ENCODE results near the gene COL5A2. TPM values are rescaled to one million over a fixed set of nuclear protein-coding genes. Genes with fewer than 3 reads are reported as not detected.

Gene COL5A2
- total and polyA plus RNA-seq, 11 donors = 4.4 to 61.1 (median 12.4) TPM

DNA sequence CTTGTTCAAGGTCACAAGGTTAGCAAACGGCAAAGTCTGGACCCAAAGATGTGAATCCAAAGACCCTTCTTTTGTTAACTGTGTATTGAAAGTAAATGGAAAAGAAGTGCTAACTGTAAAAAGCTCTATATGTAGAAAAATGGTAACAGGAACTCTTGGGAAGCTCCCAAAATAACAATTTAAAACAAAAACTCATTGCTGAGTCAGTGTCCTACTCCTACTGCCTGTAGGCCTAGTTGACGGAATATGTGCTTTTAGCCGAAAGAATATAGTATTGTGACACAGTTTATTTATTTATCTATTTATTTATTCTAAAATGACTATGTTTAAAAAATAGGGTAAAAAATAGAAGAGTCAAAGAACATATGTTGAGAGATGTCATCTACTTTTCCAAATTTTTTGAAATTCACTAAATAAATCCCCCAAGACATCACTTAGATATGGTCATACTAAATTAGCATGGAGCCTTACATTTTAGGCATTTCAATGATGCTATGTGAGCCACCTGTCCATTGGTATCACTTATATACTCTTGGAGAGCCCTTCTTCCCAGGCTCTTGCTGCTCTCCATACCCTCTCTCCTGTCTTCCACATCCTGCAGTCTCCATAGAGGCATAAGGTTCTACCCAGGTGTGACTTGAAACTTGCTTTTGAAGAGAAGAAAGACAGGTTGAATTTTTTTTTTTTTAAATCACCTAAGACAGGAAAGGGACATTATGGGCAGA is 13.7 kb downstream of the COL5A2 start:
- no peaks in the 10 kb centered on the region for H3K9me3 ChIP-seq
- DNase-seq (no peak), ATAC-seq (no peak)
- no peaks in the 10 kb centered on the region for H3K27me3 ChIP-seq
- H3K4me1 ChIP-seq = peaks cover 0 to 52% (median 10%) of the 10 kb centered on the region in 12 donors
- no peaks in the 10 kb centered on the region for H3K36me3 ChIP-seq
- TF ChIP-seq, protein P1, sequence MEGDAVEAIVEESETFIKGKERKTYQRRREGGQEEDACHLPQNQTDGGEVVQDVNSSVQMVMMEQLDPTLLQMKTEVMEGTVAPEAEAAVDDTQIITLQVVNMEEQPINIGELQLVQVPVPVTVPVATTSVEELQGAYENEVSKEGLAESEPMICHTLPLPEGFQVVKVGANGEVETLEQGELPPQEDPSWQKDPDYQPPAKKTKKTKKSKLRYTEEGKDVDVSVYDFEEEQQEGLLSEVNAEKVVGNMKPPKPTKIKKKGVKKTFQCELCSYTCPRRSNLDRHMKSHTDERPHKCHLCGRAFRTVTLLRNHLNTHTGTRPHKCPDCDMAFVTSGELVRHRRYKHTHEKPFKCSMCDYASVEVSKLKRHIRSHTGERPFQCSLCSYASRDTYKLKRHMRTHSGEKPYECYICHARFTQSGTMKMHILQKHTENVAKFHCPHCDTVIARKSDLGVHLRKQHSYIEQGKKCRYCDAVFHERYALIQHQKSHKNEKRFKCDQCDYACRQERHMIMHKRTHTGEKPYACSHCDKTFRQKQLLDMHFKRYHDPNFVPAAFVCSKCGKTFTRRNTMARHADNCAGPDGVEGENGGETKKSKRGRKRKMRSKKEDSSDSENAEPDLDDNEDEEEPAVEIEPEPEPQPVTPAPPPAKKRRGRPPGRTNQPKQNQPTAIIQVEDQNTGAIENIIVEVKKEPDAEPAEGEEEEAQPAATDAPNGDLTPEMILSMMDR (IDR thresholded peaks at IDR 0.05) = no peak
- no peak for TF ChIP-seq POLR2A (IDR thresholded peaks at IDR 0.05)
- 83 to 91% (median 85%) methylated on average over 3 of the region's 3 CpGs for WGBS, 4 donors
- intact Hi-C loops (cut with DNase I) = no loop called here
- H3K27ac ChIP-seq = peak overlapping the region in 4 of 12 donors; percentile 13 to 50 (median 19)
- H3K4me3 ChIP-seq = no peak overlapping the region

DNA sequence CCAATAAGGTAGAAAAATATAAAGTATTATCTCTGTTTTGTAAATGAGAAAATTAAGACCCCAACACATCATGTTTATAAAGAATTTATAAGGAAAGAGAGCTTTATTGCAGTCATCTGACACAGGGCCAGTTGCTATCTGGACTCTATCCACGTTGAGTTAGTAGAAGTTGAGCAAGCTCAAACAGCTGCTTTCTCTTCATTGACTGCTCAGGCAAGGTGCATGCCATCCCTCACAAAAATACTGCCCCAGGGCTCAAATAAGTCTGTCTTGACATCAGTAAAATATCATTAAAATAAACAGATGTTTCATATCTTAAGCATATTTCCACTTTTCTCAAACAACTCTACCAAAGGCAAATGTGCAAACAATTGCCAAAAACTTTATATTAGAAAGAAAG is 14.8 kb downstream of the COL5A2 start:
- Histone ChIP-seq H3K36me3 (no peaks in the 10 kb centered on the region), H3K9me3 (no peaks in the 10 kb centered on the region), H3K27me3 (no peaks in the 10 kb centered on the region), H3K4me1 (peaks cover 0 to 48% (median 10%) of the 10 kb centered on the region in 12 donors), H3K27ac (peak overlapping the region in 1 of 12 donors; percentile 63), H3K4me3 (no peak overlapping the region)
- intact Hi-C loops (cut with DNase I) = no loop called here
- peak in 1 of 4 donors; percentile 72 for ATAC-seq
- 6 to 34% (median 14%) methylated on average over 1 of the region's 1 CpG for WGBS, 4 donors
- TF ChIP-seq POLR2A (IDR thresholded peaks at IDR 0.05) = no peak
- TF ChIP-seq, protein P1 (IDR thresholded peaks at IDR 0.05) = no peak
- peak in 1 of 5 donors; percentile 35 for DNase-seq

DNA sequence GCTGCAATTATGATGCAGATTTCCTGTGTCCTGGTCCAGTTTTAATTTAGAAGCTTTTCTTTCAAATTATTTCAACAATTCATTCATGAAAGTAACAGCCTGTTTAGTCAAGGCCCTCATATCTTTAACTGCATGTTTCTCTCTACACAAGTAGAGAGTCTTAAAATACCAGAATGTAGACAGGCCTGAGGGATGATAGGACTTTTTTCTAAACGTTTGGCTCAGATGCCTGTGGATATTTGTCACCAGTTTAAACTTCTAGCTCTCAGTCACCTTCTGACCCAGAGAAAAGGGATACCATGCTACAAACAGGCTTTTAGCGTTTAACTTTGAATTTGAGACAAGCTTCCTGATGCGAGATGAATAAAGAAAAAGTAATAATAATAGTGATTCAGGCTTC is 15.7 kb downstream of the COL5A2 start:
- 17 to 28% (median 23%) methylated on average over 3 of the region's 3 CpGs for WGBS, 4 donors

DNA sequence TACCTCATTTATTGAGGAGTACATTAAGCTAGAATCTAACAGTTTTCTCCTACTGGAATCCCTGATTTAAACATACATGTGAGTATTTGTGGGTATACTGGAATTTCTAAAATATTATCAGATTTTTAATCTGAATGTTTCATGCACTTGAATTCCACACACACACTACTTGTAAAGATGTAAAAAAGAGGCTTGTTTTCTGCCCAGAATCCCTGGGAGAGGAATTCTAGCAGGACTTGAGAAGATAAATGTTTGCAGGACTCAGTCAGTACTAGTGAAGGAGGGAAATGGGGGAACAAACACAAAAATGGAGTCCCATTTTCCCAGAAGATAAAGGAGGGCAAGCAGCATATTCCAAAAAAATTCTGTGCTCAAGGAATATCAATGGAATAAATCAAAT is 17.0 kb downstream of the COL5A2 start:
- no peak overlapping the region for H3K4me3 ChIP-seq
- no peaks in the 10 kb centered on the region for H3K36me3 ChIP-seq
- H3K9me3 ChIP-seq = no peaks in the 10 kb centered on the region
- no peaks in the 10 kb centered on the region for H3K27me3 ChIP-seq
- no peak for TF ChIP-seq POLR2A (IDR thresholded peaks at IDR 0.05)
- TF ChIP-seq, protein P1 (IDR thresholded peaks at IDR 0.05) = no peak
- no peak overlapping the region for H3K27ac ChIP-seq
- no peak for DNase-seq
- intact Hi-C loops (cut with DNase I) = no loop called here
- ATAC-seq = no peak
- H3K4me1 ChIP-seq = peaks cover 0 to 44% (median 9%) of the 10 kb centered on the region in 12 donors

More for the DNA sequence above, 15.7 kb downstream of the COL5A2 start:
- Histone ChIP-seq H3K36me3 (no peaks in the 10 kb centered on the region), H3K27ac (peak overlapping the region in 8 of 12 donors; percentile 11 to 63 (median 28)), H3K9me3 (no peaks in the 10 kb centered on the region), H3K4me1 (peaks cover 0 to 42% (median 9%) of the 10 kb centered on the region in 12 donors), H3K27me3 (no peaks in the 10 kb centered on the region), H3K4me3 (no peak overlapping the region)
- ATAC-seq (peak in 3 of 4 donors; percentile 31 to 47 (median 36)), DNase-seq (no peak)
- no peak for TF ChIP-seq POLR2A (IDR thresholded peaks at IDR 0.05)
- TF ChIP-seq, protein P1 (IDR thresholded peaks at IDR 0.05) = no peak
- intact Hi-C loops (cut with DNase I) = no loop called here

All from heart left ventricle (tissue), 16 donors.